H1 (cell line): Measurements from ENCODE around the gene MUC4. TPM values are rescaled to one million over a fixed set of nuclear protein-coding genes. Genes with fewer than 3 reads are reported as not detected.

Experiments
- CTCF ChIA-PET: fragments of 300-600 bp; sonication (Branson Sonifier 250); formaldehyde crosslinking; loops from one replicate; lab custom pipeline; 2021; ENCODE audit not compliant: partially characterized antibody; lab: Charles Lee
- POLR2A ChIA-PET: fragments of 300-600 bp; sonication (Branson Sonifier 250); formaldehyde crosslinking; loops from one replicate; lab custom pipeline; 2021; ENCODE audit warnings: inconsistent platforms; ENCODE audit not compliant: partially characterized antibody; lab: Charles Lee
- DNase-seq, 2 experiments: peaks; one replicate each; pipeline versions ENCODE4 v3.0.0 to v3.0.0-alpha.2; 2010 to 2022; ENCODE audit warnings: low spot score in 2 of 2, low read depth in 1 of 2, mixed read lengths in 1 of 2
- FAIRE-seq: peaks from 2 replicates; lab custom pipeline; 2011; peaks lifted over from hg19 to GRCh38; lab: Jason Lieb, UNC
- H2AFZ ChIP-seq: 2 replicates; pipeline ENCODE4 v1.8.1; 2012; ENCODE audit warnings: low read length, inconsistent platforms
- H2AK5ac ChIP-seq: 2 replicates; pipeline ENCODE4 v1.6.1; 2013; ENCODE audit warnings: low read depth, low read length
- H2BK120ac ChIP-seq: replicated peaks from 2 replicates; pipeline ENCODE3; 2013; ENCODE audit warnings: low read depth, low read length, inconsistent platforms
- H2BK12ac ChIP-seq: 2 replicates; pipeline ENCODE4 v1.6.1; 2013; ENCODE audit warnings: low read depth, low read length
- H2BK15ac ChIP-seq: 2 replicates; pipeline ENCODE4 v1.6.1; 2013; ENCODE audit warnings: low read length
- H2BK20ac ChIP-seq: 2 replicates; pipeline ENCODE4 v1.6.1; 2013; ENCODE audit warnings: low read length
- H2BK5ac ChIP-seq: 2 replicates; pipeline ENCODE4 v1.6.1; 2013; ENCODE audit warnings: low read depth, low read length
- H3K14ac ChIP-seq: 2 replicates; pipeline ENCODE4 v1.6.1; 2013; ENCODE audit warnings: inconsistent platforms; ENCODE audit not compliant: insufficient read length
- H3K18ac ChIP-seq: 2 replicates; pipeline ENCODE4 v1.6.1; 2013; ENCODE audit warnings: low read length; ENCODE audit errors: extremely low read depth
- H3K23ac ChIP-seq: 2 replicates; pipeline ENCODE4 v1.6.1; 2013; ENCODE audit warnings: inconsistent platforms; ENCODE audit not compliant: insufficient read length
- H3K23me2 ChIP-seq: 2 replicates; pipeline ENCODE4 v1.6.1; 2013; ENCODE audit warnings: low read depth, low read length
- H3K27ac ChIP-seq: 2 replicates; pipeline ENCODE4 v1.6.1; 2011; ENCODE audit warnings: low read depth, low read length, inconsistent platforms
- H3K27me3 ChIP-seq, 4 experiments: replicated peaks in 1 of 4; 1 replicate in 1 of 4; 2 replicates in 3 of 4; pipeline versions ENCODE4 v1.6.1 to v1.8.1; 2011 to 2013; ENCODE audit warnings: low read length in 3 of 4, mild to moderate bottlenecking in 3 of 4, inconsistent platforms in 2 of 4, mixed read lengths in 2 of 4, moderate library complexity in 1 of 4; ENCODE audit not compliant: control insufficient read depth in 3 of 4, insufficient read depth in 3 of 4; ENCODE audit errors: extremely low read depth in 1 of 4
- H3K36me3 ChIP-seq, 4 experiments: 2 replicates each; pipeline versions ENCODE4 v1.6.1 to v1.8.1; 2011 to 2013; ENCODE audit warnings: mild to moderate bottlenecking in 4 of 4, low read length in 3 of 4, moderate library complexity in 2 of 4, control low read depth in 1 of 4, inconsistent platforms in 1 of 4; ENCODE audit not compliant: insufficient read depth in 4 of 4, control insufficient read depth in 2 of 4
- H3K4ac ChIP-seq: replicated peaks from 2 replicates; pipeline ENCODE3; 2013; ENCODE audit warnings: low read length, low read depth, mixed read lengths, inconsistent platforms; ENCODE audit not compliant: insufficient read length
- H3K4me1 ChIP-seq, 4 experiments: replicated peaks in 1 of 4; 1 replicate in 1 of 4; 2 replicates in 3 of 4; pipeline versions ENCODE4 v1.6.1 to v1.8.1; 2011 to 2013; ENCODE audit warnings: low read length in 3 of 4, inconsistent platforms in 2 of 4, mixed read lengths in 1 of 4; ENCODE audit not compliant: insufficient read depth in 4 of 4, control insufficient read depth in 3 of 4
- H3K4me2 ChIP-seq, 2 experiments: 2 replicates each; pipeline versions ENCODE4 v1.6.1 to v1.8.1; 2011 to 2013; ENCODE audit warnings: low read depth in 2 of 2, low read length in 2 of 2, control low read depth in 1 of 2, inconsistent platforms in 1 of 2, mild to moderate bottlenecking in 1 of 2; ENCODE audit not compliant: insufficient read depth in 1 of 2
- H3K4me3 ChIP-seq, 4 experiments: fragments of 200-600, 300-600 bp in 1 of 4; sonication (generic), shearing (Covaris generic), sonication (Bioruptor Twin) in 1 of 4; 2 replicates each; pipeline versions ENCODE4 v1.5.1 to v1.8.1; 2011 to 2016; ENCODE audit warnings: low read length in 4 of 4, low read depth in 3 of 4, control low read depth in 2 of 4, inconsistent platforms in 2 of 4, mild to moderate bottlenecking in 2 of 4, mixed read lengths in 1 of 4, moderate library complexity in 1 of 4; ENCODE audit not compliant: insufficient read depth in 2 of 4; ENCODE audit errors: extremely low read depth in 1 of 4
- H3K56ac ChIP-seq: replicated peaks from 2 replicates; pipeline ENCODE3; 2013; ENCODE audit warnings: low read depth, mild to moderate bottlenecking, mixed read lengths, low read length, inconsistent platforms; ENCODE audit not compliant: insufficient read length
- H3K79me1 ChIP-seq: 2 replicates; pipeline ENCODE4 v1.6.1; 2013; ENCODE audit warnings: low read depth, low read length, control low read depth
- H3K79me2 ChIP-seq, 2 experiments: 2 replicates each; pipeline versions ENCODE4 v1.6.1 to v1.8.1; 2012 to 2013; ENCODE audit warnings: low read length in 2 of 2, mild to moderate bottlenecking in 2 of 2, inconsistent platforms in 1 of 2; ENCODE audit not compliant: insufficient read depth in 2 of 2, control insufficient read depth in 1 of 2
- H3K9ac ChIP-seq, 4 experiments: replicated peaks in 1 of 4; 1 replicate in 1 of 4; 2 replicates in 3 of 4; pipeline versions ENCODE4 v1.6.1 to v1.8.1; 2011 to 2013; ENCODE audit warnings: low read depth in 3 of 4, low read length in 3 of 4, control low read depth in 2 of 4, mild to moderate bottlenecking in 2 of 4, moderate library complexity in 2 of 4, inconsistent platforms in 1 of 4; ENCODE audit errors: extremely low read depth in 1 of 4
- H3K9me3 ChIP-seq, 2 experiments: 2 replicates each; pipeline versions ENCODE4 v1.6.1 to v1.8.1; 2012 to 2013; ENCODE audit warnings: mild to moderate bottlenecking in 2 of 2, moderate library complexity in 2 of 2, control low read depth in 1 of 2, inconsistent platforms in 1 of 2, low read depth in 1 of 2, low read length in 1 of 2, mixed read lengths in 1 of 2; ENCODE audit not compliant: insufficient read depth in 2 of 2
- H4K20me1 ChIP-seq, 2 experiments: replicated peaks in 1 of 2; 2 replicates each; pipeline versions ENCODE3 to v1.8.1; 2011 to 2013; ENCODE audit warnings: inconsistent platforms in 2 of 2, low read length in 2 of 2, mild to moderate bottlenecking in 1 of 2; ENCODE audit not compliant: insufficient read depth in 2 of 2, control insufficient read depth in 1 of 2
- H4K5ac ChIP-seq: 2 replicates; pipeline ENCODE4 v1.6.1; 2013; ENCODE audit warnings: low read length, low read depth, mixed read lengths, inconsistent platforms; ENCODE audit not compliant: insufficient read length
- H4K8ac ChIP-seq: 2 replicates; pipeline ENCODE4 v1.8.0; 2013; ENCODE audit warnings: mild to moderate bottlenecking, moderate library complexity, low read length, inconsistent platforms; ENCODE audit not compliant: insufficient read depth; ENCODE audit errors: extremely low read depth
- H4K91ac ChIP-seq: replicated peaks from 2 replicates; pipeline ENCODE3; 2013; ENCODE audit warnings: low read length, mixed read lengths, inconsistent platforms; ENCODE audit not compliant: insufficient read length
- BCL11A ChIP-seq, 2 experiments: IDR thresholded peaks; one replicate each; pipeline ENCODE4 v1.6.1; 2011; ENCODE audit warnings: low read depth in 2 of 2, low read length in 2 of 2, mild to moderate bottlenecking in 2 of 2
- EGR1 ChIP-seq: IDR thresholded peaks from 2 replicates; pipeline ENCODE4 v1.6.1; 2011; ENCODE audit warnings: low read depth, low read length, borderline replicate concordance
- GABPA ChIP-seq: IDR thresholded peaks from 2 replicates; pipeline ENCODE4 v1.6.1; 2011; ENCODE audit warnings: mild to moderate bottlenecking, low read length, moderate library complexity, borderline replicate concordance; ENCODE audit not compliant: insufficient read depth
- JUN ChIP-seq: IDR thresholded peaks from 2 replicates; pipeline ENCODE4 v1.6.1; 2011; ENCODE audit warnings: low read depth, mild to moderate bottlenecking, improper control_type of control experiment, low read length
- PHF8 ChIP-seq: fragments of 200-600 bp; sonication (generic); conservative IDR thresholded peaks from 2 replicates; pipeline ENCODE4 v1.7.1; 2012; ENCODE audit warnings: low read depth, mild to moderate bottlenecking, inconsistent platforms, low read length, moderate library complexity
- RBBP5 ChIP-seq: IDR thresholded peaks from 2 replicates; pipeline ENCODE4 v1.7.1; 2012; ENCODE audit warnings: low read depth, mild to moderate bottlenecking, inconsistent platforms, low read length, moderate library complexity, borderline replicate concordance
- SAP30 ChIP-seq: fragments of 300-600 bp; sonication (generic); IDR thresholded peaks from 2 replicates; pipeline ENCODE4 v1.7.1; 2012; ENCODE audit warnings: low read length, moderate library complexity, mild to moderate bottlenecking, inconsistent platforms; ENCODE audit not compliant: insufficient read depth, insufficient replicate concordance
- TAF7 ChIP-seq: optimal IDR thresholded peaks from 2 replicates; pipeline ENCODE3; 2011; ENCODE audit warnings: low read depth, mild to moderate bottlenecking, inconsistent platforms, low read length, moderate library complexity, borderline replicate concordance
- TBP ChIP-seq: IDR thresholded peaks from 2 replicates; pipeline ENCODE4 v1.6.1; 2011; ENCODE audit warnings: low read depth, low read length, improper control_type of control experiment
- WGBS, 2 experiments: shearing (Covaris generic) in 1 of 2; methylation state at CpG; one replicate each; pipeline versions ENCODE4 v1.1.6 to v1.1.7; 2013 to 2015; ENCODE audit warnings: low lambda C conversion rate in 2 of 2, mixed read lengths in 2 of 2, inconsistent platforms in 1 of 2, low coverage in 1 of 2, missing lambda C conversion rate in 1 of 2; ENCODE audit not compliant: insufficient replicate concordance in 2 of 2, insufficient coverage in 1 of 2, insufficient read length in 1 of 2; ENCODE audit errors: extremely low coverage in 1 of 2, missing lambda C conversion rate in 1 of 2; 5-methylcytosine and 5-hydroxymethylcytosine counted together
- polyA plus RNA-seq, 7 experiments: library from polyadenylated mRNA; depleted of rRNA in 3 of 7; stranded (reverse) in 5 of 7; unstranded in 2 of 7; fragments of >200 nt in 5 of 7; fragments of 200-250 nt in 2 of 7; gene quantifications; 1 replicate in 5 of 7; 2 replicates in 1 of 7; 4 replicates in 1 of 7; pipeline versions ENCODE4 v1.2.1 to v1.2.3, GENCODE V29; 2011 to 2013; ENCODE audit warnings: missing spikeins in 2 of 7, mixed read lengths in 2 of 7
- total RNA-seq: library from RNA; stranded (reverse); fragmentation: NEBNext Ultra II Directional; extraction: Animal tissue kit (Norgen Biotek cat#: 25700); gene quantifications from 2 replicates; pipeline ENCODE4 v1.2.1, GENCODE V29; 2021
- TF ChIP-seq, protein P1 (sequence below): IDR thresholded peaks from 2 replicates; pipeline ENCODE4 v1.6.1; 2012; ENCODE audit warnings: low read length, inconsistent platforms

The MUC4 gene
- total and polyA plus RNA-seq, 2 of the 8 experiments (the other 6 are each of a cell fraction or from before 2014, with no cell fraction given) = 0.89 to 2.0 TPM

DNA sequence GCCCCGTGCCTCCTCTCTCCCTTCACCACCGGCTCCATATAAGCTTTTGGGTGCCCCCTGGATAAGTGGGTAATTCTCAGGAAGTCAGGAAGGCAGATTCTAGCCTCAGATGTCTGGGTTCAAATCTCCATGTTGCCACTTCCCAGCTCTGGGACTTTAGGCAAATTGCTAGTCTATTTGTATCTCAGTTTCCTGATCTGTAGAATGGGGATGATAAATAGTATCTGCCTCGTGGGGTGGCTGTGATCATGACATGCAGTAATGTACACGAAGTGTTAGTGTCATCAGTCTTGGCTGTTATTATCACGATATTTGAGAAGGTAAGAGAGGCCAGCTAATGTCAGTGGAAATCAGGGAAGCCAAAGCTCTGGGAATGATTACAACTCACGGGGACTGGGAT lies 43.3 kb downstream of the MUC4 start:
- no peak overlapping the region for H4K91ac ChIP-seq
- H2BK120ac ChIP-seq = no peak overlapping the region
- no peaks in the 10 kb centered on the region; a peak in 2 of 7 replicates for H3K27me3 ChIP-seq
- peaks cover 7% of the 10 kb centered on the region; the same call in 1 of the 2 replicates for H3K23me2 ChIP-seq
- no peak for DNase-seq
- H2BK20ac ChIP-seq = no peak overlapping the region
- no peak overlapping the region for H2BK5ac ChIP-seq
- H2AFZ ChIP-seq = no peak overlapping the region
- H3K4ac ChIP-seq = no peak overlapping the region
- H3K36me3 ChIP-seq = no peaks in the 10 kb centered on the region
- peaks cover 2 to 5% of the 10 kb centered on the region in 2 experiments; a peak in 2 of 4 replicates for H3K9me3 ChIP-seq
- H2AK5ac ChIP-seq = no peak overlapping the region
- H3K4me3 ChIP-seq = no peak overlapping the region
- H4K20me1 ChIP-seq = no peaks in the 10 kb centered on the region
- H4K8ac ChIP-seq = no peak overlapping the region
- 90% methylated on average over 6 of the region's 6 CpGs; no CpG with 5 or more reads in 1 of the 2 experiments for WGBS, 2 experiments
- FAIRE-seq = no peak
- no peak overlapping the region for H3K23ac ChIP-seq
- H3K56ac ChIP-seq = no peak overlapping the region
- no peak overlapping the region for H3K14ac ChIP-seq
- H2BK15ac ChIP-seq = no peak overlapping the region
- no peak overlapping the region for H3K9ac ChIP-seq
- H3K4me1 ChIP-seq = no peaks in the 10 kb centered on the region
- H2BK12ac ChIP-seq = no peak overlapping the region
- ChIA-PET CTCF (interaction anchor here (1.1 to 4.4 kb wide), 2 partner anchors 75 to 82 kb away, joined by 3 to 23 read pairs; no protein-coding TSS in a partner anchor), POLR2A (no interaction called here)
- H3K27ac ChIP-seq = no peak overlapping the region
- no peak overlapping the region for H3K18ac ChIP-seq
- no peak overlapping the region for H3K4me2 ChIP-seq
- H3K79me1 ChIP-seq = no peaks in the 10 kb centered on the region
- no peaks in the 10 kb centered on the region for H3K79me2 ChIP-seq
- H4K5ac ChIP-seq = no peak overlapping the region
- TF ChIP-seq EGR1 (no peak), PHF8 (no peak), RBBP5 (no peak), JUN (no peak), SAP30 (no peak), GABPA (no peak), TBP (no peak), BCL11A (IDR thresholded peaks at IDR 0.05; ENCODE audit: low read depth in 2 of 2, low read length in 2 of 2) (no peak), TAF7 (no peak)
- TF ChIP-seq, protein P1, sequence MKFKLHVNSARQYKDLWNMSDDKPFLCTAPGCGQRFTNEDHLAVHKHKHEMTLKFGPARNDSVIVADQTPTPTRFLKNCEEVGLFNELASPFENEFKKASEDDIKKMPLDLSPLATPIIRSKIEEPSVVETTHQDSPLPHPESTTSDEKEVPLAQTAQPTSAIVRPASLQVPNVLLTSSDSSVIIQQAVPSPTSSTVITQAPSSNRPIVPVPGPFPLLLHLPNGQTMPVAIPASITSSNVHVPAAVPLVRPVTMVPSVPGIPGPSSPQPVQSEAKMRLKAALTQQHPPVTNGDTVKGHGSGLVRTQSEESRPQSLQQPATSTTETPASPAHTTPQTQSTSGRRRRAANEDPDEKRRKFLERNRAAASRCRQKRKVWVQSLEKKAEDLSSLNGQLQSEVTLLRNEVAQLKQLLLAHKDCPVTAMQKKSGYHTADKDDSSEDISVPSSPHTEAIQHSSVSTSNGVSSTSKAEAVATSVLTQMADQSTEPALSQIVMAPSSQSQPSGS = no peak
